ENCODE data around the gene TRERF1.

The TRERF1 gene

GRCh38 chr6:42363926-42364849 is 87.5 kb downstream of the TRERF1 start:
- DNase-seq = no peak

GRCh38 chr6:42361036-42361435 is 90.7 kb downstream of the TRERF1 start:
- no peak for DNase-seq

GRCh38 chr6:42359021-42359420 is 92.7 kb downstream of the TRERF1 start:
- no peak for DNase-seq

GRCh38 chr6:42355416-42355815 is 96.3 kb downstream of the TRERF1 start:
- DNase-seq = no peak

GRCh38 chr6:42354702-42355101 is 97.0 kb downstream of the TRERF1 start:
- no peak for DNase-seq

- no peak for DNase-seq
Measured at GRCh38 chr6:42352856-42353564, 98.7 kb downstream of the TRERF1 start.

GRCh38 chr6:42350911-42351310 is 100.8 kb downstream of the TRERF1 start:
- no peak for DNase-seq

GRCh38 chr6:42349753-42350511 is 101.8 kb downstream of the TRERF1 start:
- DNase-seq = no peak

GRCh38 chr6:42347456-42347855 is 104.3 kb downstream of the TRERF1 start:
- DNase-seq = no peak

GRCh38 chr6:42345696-42346416 is 105.9 kb downstream of the TRERF1 start:
- DNase-seq = no peak

- no peak for DNase-seq
Measured at GRCh38 chr6:42344756-42345155, 107.0 kb downstream of the TRERF1 start.

- DNase-seq = no peak
Measured at GRCh38 chr6:42341771-42342553, 109.8 kb downstream of the TRERF1 start.

- DNase-seq = no peak
Measured at GRCh38 chr6:42341221-42341620, 110.5 kb downstream of the TRERF1 start.

- DNase-seq = peak; percentile 21
Measured at GRCh38 chr6:42340511-42340910, 111.2 kb downstream of the TRERF1 start.

GRCh38 chr6:42339991-42340401 is 111.7 kb downstream of the TRERF1 start:
- DNase-seq = peak; percentile 50

GRCh38 chr6:42338744-42339222 is 112.9 kb downstream of the TRERF1 start:
- DNase-seq = peak; percentile 23

- DNase-seq = no peak
Measured at GRCh38 chr6:42337985-42338743, 113.6 kb downstream of the TRERF1 start.

GRCh38 chr6:42336431-42336830 is 115.3 kb downstream of the TRERF1 start:
- no peak for DNase-seq

- DNase-seq = no peak
Measured at GRCh38 chr6:42335896-42336295, 115.8 kb downstream of the TRERF1 start.

GRCh38 chr6:42334870-42335269 is 116.9 kb downstream of the TRERF1 start:
- DNase-seq = no peak

- DNase-seq = no peak
Measured at GRCh38 chr6:42333612-42334011, 118.1 kb downstream of the TRERF1 start.
